Adrenal gland (tissue), 12 donors: Measurements from ENCODE around the gene PA2G4. TPM values are rescaled to one million over a fixed set of nuclear protein-coding genes. Genes with fewer than 3 reads are reported as not detected.
A peak's percentile ranks its signal among the peaks of the same experiment; 100 is the strongest.

Source experiments
- DNase-seq, 7 donors: peaks; one replicate each; pipeline ENCODE4 v3.0.0-alpha.2; 2019 to 2020
- H3K27ac ChIP-seq, 5 donors: fragments of 200-600 bp; sonication (generic) in 4 of 5; 1 replicate in 3 of 5; 2 replicates in 2 of 5; pipeline versions ENCODE4 v1.5.1 to v1.8.0; 2016 to 2020; ENCODE audit warnings: mild to moderate bottlenecking in 1 of 5
- H3K27me3 ChIP-seq: fragments of 200-600 bp; 2 replicates; pipeline ENCODE4 v1.8.0; 2021
- H3K36me3 ChIP-seq, 2 donors: fragments of 200-600 bp; replicated peaks in 1 of 2; 1 replicate in 1 of 2; 2 replicates in 1 of 2; pipeline versions ENCODE4 v1.5.1 to v1.8.0; 2018 to 2022
- H3K4me1 ChIP-seq, 2 donors: fragments of 200-600 bp; replicated peaks in 1 of 2; 1 replicate in 1 of 2; 2 replicates in 1 of 2; pipeline versions ENCODE4 v1.5.1 to v1.8.0; 2018 to 2021
- H3K4me3 ChIP-seq, 4 donors: fragments of 200-600 bp; sonication (generic) in 3 of 4; one replicate each; pipeline ENCODE4 v1.5.1; 2016 to 2018
- H3K9me3 ChIP-seq, 3 donors: fragments of 200-600 bp; sonication (generic) in 1 of 3; replicated peaks in 1 of 3; 1 replicate in 2 of 3; 2 replicates in 1 of 3; pipeline versions ENCODE4 v1.5.1 to v1.8.0; 2016 to 2021
- POLR2A ChIP-seq, 2 donors: fragments of 450-650 bp; IDR thresholded peaks; one replicate each; pipeline ENCODE4 v1.6.1; 2017; ENCODE audit warnings: antibody characterized with exemption in 2 of 2, mild to moderate bottlenecking in 2 of 2, moderate library complexity in 1 of 2
- WGBS, 4 donors: extraction: QIAGEN DNeasy Blood & Tissue Kit in 2 of 4; methylation state at CpG; one replicate each; pipeline versions ENCODE4 v1.1.5 to v1.1.7; 2013 to 2017; 5-methylcytosine and 5-hydroxymethylcytosine counted together
- intact Hi-C, 2 donors: fragments of 100-400 bp; cut with DNase I; formaldehyde crosslinking; loops; one replicate each; pipeline versions ENCODE4 v1.14.1 to v1.15.0; 2022 to 2023
- polyA plus RNA-seq, 3 donors: library from polyadenylated mRNA; stranded (reverse); fragments of 200-250 nt in 2 of 3; fragments of 350-450 nt in 1 of 3; fragmentation: Illumina TruSeq in 1 of 3; extraction: RNeasy Lipid Tissue Mini Kit (QIAGEN cat#74804) in 1 of 3; gene quantifications; one replicate each; pipeline ENCODE4 v1.2.3, GENCODE V29; 2013 to 2014
- total RNA-seq, 9 donors: library from RNA; depleted of rRNA in 4 of 9; stranded (reverse); fragments of >200 nt in 4 of 9; fragments of 120-200 nt in 1 of 9; fragmentation: NEBNext Ultra II Directional in 1 of 9; extraction: Animal tissue kit (Norgen Biotek cat#: 25700) in 1 of 9; gene quantifications; one replicate each; pipeline versions ENCODE4 v1.1.0 to v1.2.4, GENCODE V29; 2013 to 2023
- TF ChIP-seq, protein P1 (sequence below), 6 experiments: fragments of 450-650 bp in 4 of 6; fragments of 200-600 bp in 2 of 6; sonication (generic) in 1 of 6; IDR thresholded peaks; 1 replicate in 5 of 6; 2 replicates in 1 of 6; pipeline versions ENCODE4 v1.5.1 to v1.8.0; 2016 to 2021; ENCODE audit warnings: antibody characterized with exemption in 6 of 6, mild to moderate bottlenecking in 2 of 6, moderate library complexity in 1 of 6
- donor health status: healthy with polysubstance abuse.
- donor health status: Bipolar disorder and iron deficiency.
- donor health status: DM: yes; HTN: yes; CAD: no.
- donor health status: DM: no; HTN: no; CAD: no.
- donor health status: DM: no; HTN: no; CAD: no.
- donor health status: DM: yes; HTN: yes; CAD: no.

The PA2G4 gene
- total and polyA plus RNA-seq, 12 donors = 64.1 to 252 (median 106) TPM

DNA sequence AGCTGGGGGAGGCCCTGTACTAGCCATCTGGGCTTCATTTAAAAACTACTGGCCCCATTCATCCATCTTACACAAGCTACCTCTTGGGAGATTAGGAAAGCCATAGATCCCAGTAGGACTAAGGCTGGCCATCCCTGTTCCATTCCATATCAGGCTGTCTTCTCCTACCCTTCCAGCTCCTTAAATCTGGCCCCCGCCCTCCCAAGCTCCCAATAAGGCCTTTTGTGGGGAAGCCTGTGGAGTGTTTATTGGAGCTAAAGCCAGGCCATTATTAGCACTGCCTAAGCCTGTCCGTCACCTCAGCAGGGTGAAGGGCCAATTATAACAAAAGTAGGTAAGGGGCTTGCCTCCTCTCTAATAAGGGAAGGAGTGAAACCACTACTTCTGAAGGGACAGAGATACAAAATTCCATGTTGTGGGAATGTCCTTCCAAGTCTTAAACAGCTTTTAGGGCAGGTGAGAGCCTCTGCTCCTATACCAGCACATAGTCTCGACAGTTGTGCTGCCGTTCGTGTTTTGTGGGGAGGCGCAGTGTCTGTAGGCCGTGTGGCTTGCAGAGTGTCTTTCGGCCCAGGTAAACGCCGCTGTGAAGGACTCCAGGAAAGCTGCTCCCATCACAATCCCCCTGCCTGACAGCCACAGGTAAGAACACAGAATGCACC is 57.5 kb downstream of the PA2G4 start:
- no peak for TF ChIP-seq POLR2A (IDR thresholded peaks at IDR 0.05)
- TF ChIP-seq, protein P1, sequence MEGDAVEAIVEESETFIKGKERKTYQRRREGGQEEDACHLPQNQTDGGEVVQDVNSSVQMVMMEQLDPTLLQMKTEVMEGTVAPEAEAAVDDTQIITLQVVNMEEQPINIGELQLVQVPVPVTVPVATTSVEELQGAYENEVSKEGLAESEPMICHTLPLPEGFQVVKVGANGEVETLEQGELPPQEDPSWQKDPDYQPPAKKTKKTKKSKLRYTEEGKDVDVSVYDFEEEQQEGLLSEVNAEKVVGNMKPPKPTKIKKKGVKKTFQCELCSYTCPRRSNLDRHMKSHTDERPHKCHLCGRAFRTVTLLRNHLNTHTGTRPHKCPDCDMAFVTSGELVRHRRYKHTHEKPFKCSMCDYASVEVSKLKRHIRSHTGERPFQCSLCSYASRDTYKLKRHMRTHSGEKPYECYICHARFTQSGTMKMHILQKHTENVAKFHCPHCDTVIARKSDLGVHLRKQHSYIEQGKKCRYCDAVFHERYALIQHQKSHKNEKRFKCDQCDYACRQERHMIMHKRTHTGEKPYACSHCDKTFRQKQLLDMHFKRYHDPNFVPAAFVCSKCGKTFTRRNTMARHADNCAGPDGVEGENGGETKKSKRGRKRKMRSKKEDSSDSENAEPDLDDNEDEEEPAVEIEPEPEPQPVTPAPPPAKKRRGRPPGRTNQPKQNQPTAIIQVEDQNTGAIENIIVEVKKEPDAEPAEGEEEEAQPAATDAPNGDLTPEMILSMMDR (IDR thresholded peaks at IDR 0.05) = no peak
- peak overlapping the region in 1 of 4 donors; percentile 71 for H3K4me3 ChIP-seq
- peak overlapping the region in 2 of 5 donors; percentile 96 to 98 for H3K27ac ChIP-seq
- WGBS, 4 donors = 77 to 82% (median 79%) methylated on average over 10 of the region's 10 CpGs
- H3K9me3 ChIP-seq = no peaks in the 10 kb centered on the region
- no peaks in the 10 kb centered on the region for H3K27me3 ChIP-seq
- no peak for DNase-seq
- H3K4me1 ChIP-seq = peaks cover 22 to 30% of the 10 kb centered on the region in 2 donors
- H3K36me3 ChIP-seq = peaks cover 0 to 75% of the 10 kb centered on the region in 2 donors
- intact Hi-C loops = loop anchor here in 1 of 2 donors (5.0 kb wide), 1 partner anchor 35 kb away; the partner anchor contains the start of gene ESYT1

DNA sequence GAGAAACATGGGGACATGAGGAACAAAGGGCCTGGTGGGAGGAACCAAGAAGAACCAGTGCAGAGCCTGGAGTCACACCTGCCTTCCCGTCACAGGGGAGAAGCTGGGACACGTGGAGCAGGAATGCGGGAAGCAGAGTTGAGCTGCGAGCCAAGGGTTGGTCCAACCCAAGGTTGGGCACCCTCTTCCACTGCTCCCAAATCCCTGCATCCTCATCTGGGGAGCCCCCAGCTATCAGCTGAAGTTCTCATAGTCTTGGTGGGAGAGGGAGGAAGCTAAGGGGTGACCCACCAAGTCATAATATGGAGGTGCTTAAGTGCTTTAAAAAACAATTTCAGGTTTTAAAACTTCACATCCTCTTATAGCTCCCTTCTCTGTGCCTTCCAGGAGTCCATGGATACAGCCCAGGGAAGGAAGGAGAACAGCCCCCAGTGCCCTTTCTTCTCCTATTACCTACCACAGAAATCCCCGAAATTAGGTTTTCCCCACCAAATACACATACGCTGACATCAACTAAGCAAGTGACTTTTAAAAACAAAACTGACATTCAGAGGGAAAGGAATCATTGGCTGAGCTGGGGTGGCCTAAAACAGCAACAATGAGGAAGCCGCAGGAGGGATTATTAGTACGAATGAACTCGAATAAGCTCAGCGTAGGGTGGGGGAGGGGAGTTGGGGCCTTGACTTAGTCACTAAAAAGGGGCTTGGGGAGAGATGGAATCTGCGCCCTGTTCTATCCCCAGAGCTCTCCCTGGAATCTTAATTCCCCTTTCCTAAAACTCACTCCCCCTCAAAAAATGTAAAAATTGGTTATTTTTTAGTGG is 58.3 kb downstream of the PA2G4 start:
- DNase-seq = no peak
- no peak overlapping the region for H3K4me3 ChIP-seq
- no peaks in the 10 kb centered on the region for H3K9me3 ChIP-seq
- no peaks in the 10 kb centered on the region for H3K27me3 ChIP-seq
- no peak for TF ChIP-seq POLR2A (IDR thresholded peaks at IDR 0.05)
- TF ChIP-seq, protein P1 (IDR thresholded peaks at IDR 0.05) = no peak
- H3K27ac ChIP-seq = peak overlapping the region in 1 of 5 donors; percentile 14
- intact Hi-C loops = loop anchor here in 1 of 2 donors (5.0 kb wide), 1 partner anchor 35 kb away; the partner anchor contains the start of gene ESYT1
- H3K36me3 ChIP-seq = peaks cover 0 to 83% of the 10 kb centered on the region in 2 donors
- 66 to 73% (median 70%) methylated on average over 11 of the region's 11 CpGs for WGBS, 4 donors
- H3K4me1 ChIP-seq = peaks cover 22 to 25% of the 10 kb centered on the region in 2 donors

Other genes with a start within 250 kb of the PA2G4 start
- 10 to 100 TPM; 32.1 to 60.9 (median 37.8) TPM for gene PYM1, start 176.7 kb upstream of the PA2G4 start, total RNA-seq
- 10 to 100 TPM; 48.3 to 59.1 (median 49.0) TPM for gene PYM1, start 176.7 kb upstream of the PA2G4 start, polyA plus RNA-seq
- 100 to 1,000 TPM in 1 of 9 donors, 10 to 100 TPM in 8; 16.0 to 116 (median 31.9) TPM for gene DGKA, start 173.4 kb upstream of the PA2G4 start, total RNA-seq
- 10 to 100 TPM; 21.1 to 99.8 (median 66.2) TPM for gene DGKA, start 173.4 kb upstream of the PA2G4 start, polyA plus RNA-seq
- 1 to 10 TPM in 5 of 9 donors, under 1 TPM in 3, not detected in 1; 0.35 to 3.8 (median 1.3) TPM for gene PMEL, start 138.5 kb upstream of the PA2G4 start, total RNA-seq
- gene PMEL, start 138.5 kb upstream of the PA2G4 start, polyA plus RNA-seq = 1 to 10 TPM in 2 of 3 donors, under 1 TPM in 1; 0.77 to 1.5 (median 1.0) TPM
- 10 to 100 TPM in 8 of 9 donors, 1 to 10 TPM in 1; 6.3 to 30.6 (median 18.7) TPM for gene CDK2, start 137.7 kb upstream of the PA2G4 start, total RNA-seq
- 10 to 100 TPM in 1 of 3 donors, 1 to 10 TPM in 2; 6.0 to 16.5 (median 9.2) TPM for gene CDK2, start 137.7 kb upstream of the PA2G4 start, polyA plus RNA-seq
- gene RAB5B, start 130.5 kb upstream of the PA2G4 start, total RNA-seq = 100 to 1,000 TPM in 5 of 9 donors, 10 to 100 TPM in 4; 77.6 to 134 (median 112) TPM
- 100 to 1,000 TPM in 1 of 3 donors, 10 to 100 TPM in 2; 34.4 to 137 (median 43.6) TPM for gene RAB5B, start 130.5 kb upstream of the PA2G4 start, polyA plus RNA-seq
- gene SUOX, start 107.3 kb upstream of the PA2G4 start, total RNA-seq = 10 to 100 TPM; 49.3 to 72.6 (median 56.6) TPM
- 10 to 100 TPM; 27.7 to 49.7 (median 37.1) TPM for gene SUOX, start 107.3 kb upstream of the PA2G4 start, polyA plus RNA-seq
- gene IKZF4, start 83.5 kb upstream of the PA2G4 start, total RNA-seq = 10 to 100 TPM in 6 of 9 donors, 1 to 10 TPM in 3; 6.0 to 34.0 (median 13.3) TPM
- gene IKZF4, start 83.5 kb upstream of the PA2G4 start, polyA plus RNA-seq = 10 to 100 TPM in 1 of 3 donors, 1 to 10 TPM in 2; 5.7 to 10.3 (median 6.4) TPM
- 1,000 to 10,000 TPM in 3 of 9 donors, 100 to 1,000 TPM in 3, 10 to 100 TPM in 3; 76.7 to 2,374 (median 441) TPM for gene RPS26, start 62.6 kb upstream of the PA2G4 start, total RNA-seq
- 1,000 to 10,000 TPM; 1,149 to 1,897 (median 1,249) TPM for gene RPS26, start 62.6 kb upstream of the PA2G4 start, polyA plus RNA-seq
- 10 to 100 TPM in 1 of 9 donors, 1 to 10 TPM in 8; 1.3 to 25.7 (median 1.6) TPM for gene ERBB3, start 24.4 kb upstream of the PA2G4 start, total RNA-seq
- 1 to 10 TPM; 1.9 to 5.0 (median 2.6) TPM for gene ERBB3, start 24.4 kb upstream of the PA2G4 start, polyA plus RNA-seq
- 1,000 to 10,000 TPM; 1,635 to 5,801 (median 3,259) TPM for gene RPL41, start 12.1 kb downstream of the PA2G4 start, total RNA-seq
- 1,000 to 10,000 TPM; 2,153 to 6,204 (median 2,446) TPM for gene RPL41, start 12.1 kb downstream of the PA2G4 start, polyA plus RNA-seq
- 10 to 100 TPM in 3 of 9 donors, 1 to 10 TPM in 6; 4.3 to 15.0 (median 8.4) TPM for gene ZC3H10, start 13.7 kb downstream of the PA2G4 start, total RNA-seq
- 1 to 10 TPM; 2.2 to 5.5 (median 5.0) TPM for gene ZC3H10, start 13.7 kb downstream of the PA2G4 start, polyA plus RNA-seq
- gene ESYT1, start 23.7 kb downstream of the PA2G4 start, total RNA-seq = 100 to 1,000 TPM in 7 of 9 donors, 10 to 100 TPM in 2; 26.3 to 156 (median 125) TPM
- 100 to 1,000 TPM in 1 of 3 donors, 10 to 100 TPM in 2; 27.2 to 103 (median 35.4) TPM for gene ESYT1, start 23.7 kb downstream of the PA2G4 start, polyA plus RNA-seq
- 10 to 100 TPM; 28.0 to 89.3 (median 66.8) TPM for gene MYL6B, start 48.0 kb downstream of the PA2G4 start, total RNA-seq
- 100 to 1,000 TPM in 2 of 3 donors, 10 to 100 TPM in 1; 33.4 to 129 (median 118) TPM for gene MYL6B, start 48.0 kb downstream of the PA2G4 start, polyA plus RNA-seq
- 1,000 to 10,000 TPM; 1,276 to 2,410 (median 1,576) TPM for gene MYL6, start 53.8 kb downstream of the PA2G4 start, total RNA-seq
- gene MYL6, start 53.8 kb downstream of the PA2G4 start, polyA plus RNA-seq = 1,000 to 10,000 TPM; 1,464 to 3,646 (median 1,841) TPM
- 100 to 1,000 TPM in 1 of 9 donors, 10 to 100 TPM in 8; 36.3 to 102 (median 64.0) TPM for gene SMARCC2, start 84.9 kb downstream of the PA2G4 start, total RNA-seq
- 10 to 100 TPM; 22.8 to 75.1 (median 46.6) TPM for gene SMARCC2, start 84.9 kb downstream of the PA2G4 start, polyA plus RNA-seq
- 10 to 100 TPM; 42.4 to 90.6 (median 64.1) TPM for gene RNF41, start 117.4 kb downstream of the PA2G4 start, total RNA-seq
- gene RNF41, start 117.4 kb downstream of the PA2G4 start, polyA plus RNA-seq = 10 to 100 TPM; 13.0 to 44.0 (median 13.5) TPM
- gene NABP2, start 119.8 kb downstream of the PA2G4 start, total RNA-seq = 10 to 100 TPM; 23.8 to 55.4 (median 48.4) TPM
- 10 to 100 TPM; 24.6 to 48.3 (median 39.7) TPM for gene NABP2, start 119.8 kb downstream of the PA2G4 start, polyA plus RNA-seq
- gene SLC39A5, start 125.5 kb downstream of the PA2G4 start, total RNA-seq = under 1 TPM in 3 of 9 donors, not detected in 6; 0.50 to 0.83 (median 0.65) TPM
- 1 to 10 TPM in 1 of 3 donors, under 1 TPM in 1, not detected in 1; 0.54 to 2.0 TPM for gene SLC39A5, start 125.5 kb downstream of the PA2G4 start, polyA plus RNA-seq
- 10 to 100 TPM; 21.3 to 86.8 (median 28.5) TPM for gene ANKRD52, start 153.8 kb downstream of the PA2G4 start, total RNA-seq
- 10 to 100 TPM in 2 of 3 donors, 1 to 10 TPM in 1; 8.4 to 54.0 (median 28.8) TPM for gene ANKRD52, start 153.8 kb downstream of the PA2G4 start, polyA plus RNA-seq
- 10 to 100 TPM; 24.2 to 65.1 (median 33.7) TPM for gene COQ10A, start 162.4 kb downstream of the PA2G4 start, total RNA-seq
- 10 to 100 TPM; 25.2 to 47.6 (median 36.7) TPM for gene COQ10A, start 162.4 kb downstream of the PA2G4 start, polyA plus RNA-seq
- 100 to 1,000 TPM; 143 to 417 (median 265) TPM for gene CS, start 195.8 kb downstream of the PA2G4 start, total RNA-seq
- gene CS, start 195.8 kb downstream of the PA2G4 start, polyA plus RNA-seq = 100 to 1,000 TPM in 1 of 3 donors, 10 to 100 TPM in 2; 64.6 to 404 (median 73.1) TPM
- 100 to 1,000 TPM; 103 to 163 (median 146) TPM for gene CNPY2, start 211.4 kb downstream of the PA2G4 start, total RNA-seq
- 100 to 1,000 TPM; 138 to 192 (median 179) TPM for gene CNPY2, start 211.4 kb downstream of the PA2G4 start, polyA plus RNA-seq
- 100 to 1,000 TPM in 1 of 9 donors, 10 to 100 TPM in 8; 19.6 to 124 (median 61.6) TPM for gene PAN2, start 229.4 kb downstream of the PA2G4 start, total RNA-seq
- gene PAN2, start 229.4 kb downstream of the PA2G4 start, polyA plus RNA-seq = 100 to 1,000 TPM in 2 of 3 donors, 10 to 100 TPM in 1; 40.8 to 111 (median 102) TPM
- gene IL23A, start 234.3 kb downstream of the PA2G4 start, total RNA-seq = under 1 TPM in 4 of 9 donors, not detected in 5; 0.29 to 0.67 (median 0.62) TPM
- 1 to 10 TPM in 1 of 3 donors, under 1 TPM in 2; 0.55 to 1.3 (median 0.64) TPM for gene IL23A, start 234.3 kb downstream of the PA2G4 start, polyA plus RNA-seq